Right atrium auricular region (tissue), 2 donors: Measurements from ENCODE around the gene LYRM1. TPM values are rescaled to one million over a fixed set of nuclear protein-coding genes. Genes with fewer than 3 reads are reported as not detected.

Experiments used
- DNase-seq: peaks from one replicate; pipeline ENCODE4 v3.0.0-alpha.2; 2019; ENCODE audit warnings: low spot score
- H3K27ac ChIP-seq, 2 donors: fragments of 200-600 bp; sonication (generic); 1 replicate in 1 of 2; 2 replicates in 1 of 2; pipeline ENCODE4 v1.5.1; 2016 to 2019
- H3K27me3 ChIP-seq, 2 donors: fragments of 200-600 bp; sonication (generic); one replicate each; pipeline versions ENCODE4 v1.5.1 to v1.6.0; 2017 to 2019
- H3K36me3 ChIP-seq: fragments of 200-600 bp; sonication (generic); one replicate; pipeline ENCODE4 v1.5.1; 2016
- H3K4me1 ChIP-seq, 2 donors: fragments of 200-600 bp; sonication (generic); one replicate each; pipeline versions ENCODE4 v1.5.1 to v1.6.0; 2017 to 2019
- H3K4me3 ChIP-seq, 2 donors: fragments of 200-600 bp; sonication (generic); 1 replicate in 1 of 2; 2 replicates in 1 of 2; pipeline ENCODE4 v1.5.1; 2017 to 2019; ENCODE audit warnings: mild to moderate bottlenecking in 1 of 2, moderate library complexity in 1 of 2
- H3K9me3 ChIP-seq, 2 donors: fragments of 200-600 bp; sonication (generic); one replicate each; pipeline ENCODE4 v1.5.1; 2019
- total RNA-seq, 2 donors: library from RNA; depleted of rRNA; stranded (reverse); fragments of >200 nt; gene quantifications; one replicate each; pipeline ENCODE4 v1.1.0, GENCODE V29; 2016
- TF ChIP-seq, protein P1 (sequence below), 2 donors: fragments of 200-600 bp; sonication (generic); IDR thresholded peaks; one replicate each; pipeline ENCODE4 v1.5.1; 2019; ENCODE audit warnings: antibody characterized with exemption in 2 of 2

LYRM1 gene
- total RNA-seq, 2 donors from 2014 or later: 54.2 to 58.7 TPM

DNA sequence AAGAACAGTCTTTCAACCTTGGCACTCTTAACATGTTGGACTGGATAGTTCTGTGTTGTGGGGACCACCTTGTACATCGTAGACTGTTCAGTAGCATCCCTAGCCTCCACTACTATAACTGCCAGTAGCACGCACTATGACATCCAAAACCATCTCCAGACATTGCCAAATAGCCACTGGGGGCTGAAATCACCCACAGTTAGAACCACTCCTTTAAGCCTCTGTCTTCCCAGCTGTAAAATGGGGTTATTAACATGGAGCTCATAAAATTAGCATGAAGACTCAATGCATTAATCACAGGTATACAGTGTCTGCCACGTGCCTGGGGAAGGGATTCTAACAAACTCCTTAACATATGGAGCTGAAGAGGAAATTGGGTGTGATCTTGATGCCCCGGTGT is 49.7 kb downstream of the LYRM1 start:
- Histone ChIP-seq H3K27me3 (no peaks in the 10 kb centered on the region), H3K36me3 (no peaks in the 10 kb centered on the region), H3K9me3 (no peaks in the 10 kb centered on the region), H3K27ac (no peak overlapping the region), H3K4me3 (no peak overlapping the region), H3K4me1 (no peaks in the 10 kb centered on the region)
- TF ChIP-seq, protein P1, sequence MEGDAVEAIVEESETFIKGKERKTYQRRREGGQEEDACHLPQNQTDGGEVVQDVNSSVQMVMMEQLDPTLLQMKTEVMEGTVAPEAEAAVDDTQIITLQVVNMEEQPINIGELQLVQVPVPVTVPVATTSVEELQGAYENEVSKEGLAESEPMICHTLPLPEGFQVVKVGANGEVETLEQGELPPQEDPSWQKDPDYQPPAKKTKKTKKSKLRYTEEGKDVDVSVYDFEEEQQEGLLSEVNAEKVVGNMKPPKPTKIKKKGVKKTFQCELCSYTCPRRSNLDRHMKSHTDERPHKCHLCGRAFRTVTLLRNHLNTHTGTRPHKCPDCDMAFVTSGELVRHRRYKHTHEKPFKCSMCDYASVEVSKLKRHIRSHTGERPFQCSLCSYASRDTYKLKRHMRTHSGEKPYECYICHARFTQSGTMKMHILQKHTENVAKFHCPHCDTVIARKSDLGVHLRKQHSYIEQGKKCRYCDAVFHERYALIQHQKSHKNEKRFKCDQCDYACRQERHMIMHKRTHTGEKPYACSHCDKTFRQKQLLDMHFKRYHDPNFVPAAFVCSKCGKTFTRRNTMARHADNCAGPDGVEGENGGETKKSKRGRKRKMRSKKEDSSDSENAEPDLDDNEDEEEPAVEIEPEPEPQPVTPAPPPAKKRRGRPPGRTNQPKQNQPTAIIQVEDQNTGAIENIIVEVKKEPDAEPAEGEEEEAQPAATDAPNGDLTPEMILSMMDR (IDR thresholded peaks at IDR 0.05): no peak
- no peak for DNase-seq

DNA sequence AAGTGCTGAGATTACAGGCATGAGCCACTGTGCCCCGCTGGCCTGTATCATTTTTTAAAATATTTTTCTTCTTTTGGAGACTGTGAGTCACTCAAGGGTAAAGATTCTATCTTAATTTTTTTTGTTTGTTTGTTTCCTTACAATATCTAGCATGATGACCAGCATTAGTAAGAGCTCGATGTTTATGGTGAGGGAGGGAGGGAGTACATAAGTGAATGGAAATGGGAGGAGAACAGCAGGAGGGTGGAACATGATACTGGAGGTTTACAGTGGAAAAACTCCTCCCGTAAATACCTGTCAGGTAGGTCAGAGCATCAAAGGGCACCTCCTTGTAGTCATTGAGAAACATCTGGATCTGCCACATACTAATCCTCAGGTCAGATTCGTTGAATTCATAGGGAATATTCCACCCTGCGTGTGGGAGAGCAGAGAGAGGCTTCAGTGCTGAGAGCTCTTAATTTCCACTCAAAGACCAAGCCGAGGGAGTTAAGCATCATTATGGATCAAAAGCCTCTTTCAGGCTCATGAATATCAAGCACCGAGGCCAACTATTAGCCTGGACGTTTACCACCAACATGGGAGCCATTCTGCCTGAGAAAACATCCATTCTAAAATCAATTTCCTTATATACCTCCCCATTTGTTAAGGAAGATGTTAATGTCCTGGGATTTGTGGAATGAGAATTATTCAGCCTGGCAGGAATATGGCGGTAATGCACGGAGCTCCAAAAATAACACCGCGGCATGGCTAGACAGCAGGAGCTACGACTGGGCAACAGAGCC is 51.8 kb downstream of the LYRM1 start:
- DNase-seq: no peak
- no peaks in the 10 kb centered on the region for H3K4me1 ChIP-seq
- H3K36me3 ChIP-seq: no peaks in the 10 kb centered on the region
- no peak overlapping the region for H3K4me3 ChIP-seq
- no peak overlapping the region for H3K27ac ChIP-seq
- TF ChIP-seq, protein P1 (IDR thresholded peaks at IDR 0.05): no peak
- H3K27me3 ChIP-seq: no peaks in the 10 kb centered on the region
- H3K9me3 ChIP-seq: no peaks in the 10 kb centered on the region

DNA sequence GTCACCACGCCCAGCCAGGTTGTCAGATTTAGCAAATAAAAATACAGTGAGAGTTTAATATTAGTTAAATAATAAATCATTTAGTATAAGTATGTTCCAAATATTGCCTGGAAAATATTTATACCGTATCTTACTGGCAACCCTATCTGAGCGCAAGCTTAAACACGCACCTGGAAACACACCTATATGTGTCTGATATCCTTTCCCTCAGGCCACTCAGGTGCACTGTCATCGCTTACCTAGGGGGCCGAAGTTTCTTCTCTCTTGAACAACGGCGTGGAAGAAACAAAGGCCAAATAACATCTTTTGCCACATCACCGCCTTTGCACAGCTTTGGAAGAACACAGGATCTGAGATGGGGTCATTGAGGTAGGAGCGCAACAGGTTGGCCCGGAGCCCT is 54.0 kb downstream of the LYRM1 start:
- H3K27me3 ChIP-seq: no peaks in the 10 kb centered on the region

DNA sequence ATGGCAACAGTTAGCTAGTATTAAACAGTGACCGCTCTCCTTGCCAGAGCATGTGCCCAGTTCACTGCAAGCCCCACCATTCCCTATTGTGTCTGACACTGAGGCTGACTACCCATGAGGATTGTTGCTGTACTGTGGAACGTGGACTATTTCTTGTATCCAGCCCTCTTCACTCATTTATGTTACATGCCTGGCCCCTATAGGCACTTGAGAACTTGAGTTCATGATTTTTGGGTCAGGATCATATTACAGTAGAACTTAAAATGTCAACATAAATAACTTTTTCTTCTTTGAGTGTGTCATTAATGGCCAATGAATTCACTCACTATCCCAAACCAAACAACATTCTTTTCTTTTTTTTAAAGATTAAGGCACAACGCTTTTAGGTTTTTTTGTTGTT is 55.7 kb downstream of the LYRM1 start:
- Histone ChIP-seq H3K4me1 (no peaks in the 10 kb centered on the region), H3K9me3 (no peaks in the 10 kb centered on the region), H3K27me3 (no peaks in the 10 kb centered on the region), H3K36me3 (no peaks in the 10 kb centered on the region), H3K4me3 (no peak overlapping the region), H3K27ac (no peak overlapping the region)
- TF ChIP-seq, protein P1 (IDR thresholded peaks at IDR 0.05): no peak
- DNase-seq: no peak

More for the DNA sequence above, 54.0 kb downstream of the LYRM1 start:
- Histone ChIP-seq H3K9me3 (no peaks in the 10 kb centered on the region), H3K4me1 (no peaks in the 10 kb centered on the region), H3K4me3 (no peak overlapping the region), H3K36me3 (no peaks in the 10 kb centered on the region), H3K27ac (no peak overlapping the region)
- DNase-seq: no peak
- TF ChIP-seq, protein P1 (IDR thresholded peaks at IDR 0.05): no peak

DNA sequence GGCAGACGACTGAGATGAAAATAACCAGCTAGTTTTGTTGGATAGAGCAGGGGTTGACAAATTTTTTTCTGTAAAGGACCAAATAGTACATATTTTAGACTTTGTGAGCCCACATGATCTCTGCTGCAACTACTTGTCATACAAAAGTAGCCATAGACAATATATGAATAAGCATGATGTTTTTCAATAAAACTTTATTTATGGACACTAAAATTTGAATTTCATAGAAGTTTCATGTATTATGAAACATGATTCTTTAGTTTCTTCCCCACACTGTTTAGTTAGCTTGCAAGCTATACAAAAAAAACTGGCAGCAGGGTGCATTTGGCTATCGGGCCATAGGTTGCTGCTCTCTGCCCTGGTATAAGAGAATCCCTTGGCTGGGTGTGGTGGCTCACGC is 56.6 kb downstream of the LYRM1 start:
- Histone ChIP-seq H3K27me3 (no peaks in the 10 kb centered on the region), H3K36me3 (no peaks in the 10 kb centered on the region), H3K9me3 (no peaks in the 10 kb centered on the region), H3K27ac (no peak overlapping the region), H3K4me1 (no peaks in the 10 kb centered on the region), H3K4me3 (no peak overlapping the region)
- TF ChIP-seq, protein P1 (IDR thresholded peaks at IDR 0.05): no peak
- no peak for DNase-seq

DNA sequence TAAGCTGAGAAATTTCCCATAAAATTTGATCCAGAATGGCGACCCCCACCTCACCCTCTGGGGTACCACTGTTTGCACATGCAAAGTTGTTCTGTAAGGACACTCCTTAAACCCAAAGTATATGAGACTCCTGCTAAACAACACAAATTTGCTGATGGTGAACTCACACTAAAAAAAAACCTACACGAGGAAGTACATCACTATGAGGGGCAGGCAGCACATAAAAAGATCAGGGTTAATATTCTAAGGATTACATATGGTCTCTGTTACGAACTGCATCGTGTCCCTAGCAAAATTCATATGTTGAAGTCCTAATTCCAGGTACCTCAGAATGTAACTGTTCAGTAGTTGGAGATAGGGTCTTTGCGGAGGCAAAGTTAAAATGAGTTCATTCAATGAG is 60.3 kb downstream of the LYRM1 start:
- H3K36me3 ChIP-seq: no peaks in the 10 kb centered on the region
- H3K9me3 ChIP-seq: no peaks in the 10 kb centered on the region
- H3K27ac ChIP-seq: no peak overlapping the region
- H3K27me3 ChIP-seq: no peaks in the 10 kb centered on the region
- H3K4me3 ChIP-seq: no peak overlapping the region
- TF ChIP-seq, protein P1 (IDR thresholded peaks at IDR 0.05): no peak
- DNase-seq: no peak
- H3K4me1 ChIP-seq: no peaks in the 10 kb centered on the region
